ENCODE results near the gene PSMD1.
"Not testable (repeated sequence)": the region's sequence is repeated elsewhere in the genome, so short reads cannot be mapped to it uniquely, and the experiment has no call there.

PSMD1 gene

GRCh38 chr2:231117922-231118613, 61.4 kb downstream of the PSMD1 start:
- no peak for DNase-seq

DNA sequence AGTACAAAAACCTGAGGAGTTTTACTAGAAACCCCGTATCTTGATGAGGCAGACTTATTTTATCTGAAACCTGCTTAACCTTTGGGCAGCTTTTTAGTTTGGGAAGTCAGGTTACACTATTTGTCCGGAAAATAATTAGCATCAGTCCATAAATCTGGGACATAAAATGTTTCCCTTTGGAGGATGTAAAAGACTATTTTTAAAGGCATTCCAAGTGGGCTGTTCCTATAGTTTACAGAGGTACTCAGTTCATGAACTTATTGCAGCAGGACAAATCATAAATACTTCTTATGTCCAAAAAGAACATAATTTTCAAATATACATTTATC, 61.9 kb downstream of the PSMD1 start:
- DNase-seq = no peak

DNA sequence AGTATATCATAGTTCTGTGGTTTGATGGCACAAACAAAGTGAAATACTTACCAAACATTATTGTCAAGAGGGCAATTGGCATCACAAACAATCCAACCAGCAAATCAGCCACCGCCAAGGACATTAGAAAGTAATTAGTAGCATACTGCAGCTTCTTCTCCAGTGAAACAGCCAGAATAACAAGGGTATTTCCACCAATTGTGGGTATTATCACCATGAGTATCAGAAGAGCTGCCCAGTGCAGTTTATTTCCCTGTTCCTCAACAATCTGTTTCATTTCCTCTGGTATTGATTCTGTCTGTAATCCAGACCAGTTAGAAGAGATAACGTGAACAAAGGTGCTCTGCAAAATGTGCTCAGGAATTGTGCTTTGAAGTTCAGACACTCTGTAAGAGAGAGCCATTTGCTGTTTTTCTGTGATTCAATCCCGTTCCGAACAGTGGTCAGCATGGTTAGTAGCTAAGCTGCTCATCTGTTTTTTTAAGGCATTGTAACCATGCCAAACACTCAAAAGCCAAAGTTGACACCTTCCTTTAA, 66.8 kb downstream of the PSMD1 start:
- peak in 2 of 4 experiments; percentile 18 to 37 for DNase-seq

GRCh38 chr2:231124838-231125568, 68.3 kb downstream of the PSMD1 start, which contains the start of gene HTR2B:
Gene HTR2B (minus strand): TSS chr2:231125042. CDS start chr2:231123764, 1,278 bp downstream.
- peak in 3 of 4 experiments; percentile 33 to 52 (median 37) for DNase-seq

GRCh38 chr2:231126123-231126522, 69.5 kb downstream of the PSMD1 start:
- DNase-seq = no peak

- no peak for DNase-seq
Measured at GRCh38 chr2:231127480-231127879, 70.8 kb downstream of the PSMD1 start.

DNA sequence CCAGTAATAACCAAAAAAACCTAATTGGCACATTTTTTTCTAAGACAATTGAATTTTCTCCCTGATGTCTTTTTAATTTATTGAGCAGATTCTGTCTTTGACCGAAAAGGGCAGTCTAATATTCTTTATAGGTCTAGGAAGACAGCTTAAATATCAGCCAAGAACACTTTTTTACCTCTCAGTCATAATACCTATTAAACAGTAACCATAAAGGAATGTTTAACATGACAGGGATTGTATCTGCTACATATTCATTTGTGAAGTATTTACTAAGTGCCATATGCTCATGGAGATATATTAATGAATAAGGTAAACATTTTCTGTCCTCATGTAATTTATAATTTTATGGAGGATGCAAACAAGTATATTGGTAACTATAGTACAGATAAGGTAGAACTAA, 71.3 kb downstream of the PSMD1 start:
- no peak for DNase-seq

DNA sequence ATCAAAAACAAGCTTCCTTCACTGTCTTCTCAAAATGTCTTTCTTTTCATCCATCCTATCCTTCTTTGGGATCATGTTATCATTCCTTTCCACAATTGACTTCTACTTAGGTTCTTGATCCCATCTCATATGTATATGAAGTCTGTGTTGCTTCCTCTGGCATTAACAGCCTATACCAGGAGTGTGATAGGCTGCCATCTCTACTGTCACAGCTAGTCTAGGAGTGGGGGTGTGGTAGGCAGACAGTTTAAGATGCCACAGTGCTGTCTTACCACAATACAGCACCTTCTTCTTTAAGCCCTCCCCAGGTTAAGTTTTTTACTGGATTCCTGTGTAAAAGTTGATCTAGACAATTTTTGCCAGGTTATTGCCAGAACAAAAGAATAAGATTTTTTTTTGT, 71.9 kb downstream of the PSMD1 start:
- DNase-seq = no peak

DNA sequence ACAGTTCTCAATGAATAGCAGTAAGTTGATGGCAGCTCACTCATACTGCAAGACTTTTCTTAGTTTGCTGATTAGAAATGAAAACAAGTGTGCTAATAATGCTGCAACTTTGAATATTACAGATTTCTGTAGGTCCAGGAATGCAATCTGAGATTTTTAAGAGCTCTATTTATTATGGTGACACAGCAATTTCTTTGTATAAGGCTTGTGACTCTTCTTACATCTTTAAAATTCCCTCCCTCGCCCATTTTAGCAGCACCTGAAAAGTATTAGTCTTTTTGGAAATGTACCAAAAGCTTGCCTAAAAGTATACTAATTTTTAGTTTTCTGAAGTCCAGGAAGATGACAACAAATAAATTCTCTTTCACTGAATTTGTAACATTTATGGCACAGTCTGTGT, 72.5 kb downstream of the PSMD1 start:
- DNase-seq = no peak

GRCh38 chr2:231130336-231131056, 73.8 kb downstream of the PSMD1 start:
- DNase-seq = no peak

GRCh38 chr2:231132129-231132528, 75.5 kb downstream of the PSMD1 start:
- no peak for DNase-seq

- DNase-seq = peak in 2 of 4 experiments; percentile 40 to 44
Measured at GRCh38 chr2:231133365-231134099, 76.9 kb downstream of the PSMD1 start.

DNA sequence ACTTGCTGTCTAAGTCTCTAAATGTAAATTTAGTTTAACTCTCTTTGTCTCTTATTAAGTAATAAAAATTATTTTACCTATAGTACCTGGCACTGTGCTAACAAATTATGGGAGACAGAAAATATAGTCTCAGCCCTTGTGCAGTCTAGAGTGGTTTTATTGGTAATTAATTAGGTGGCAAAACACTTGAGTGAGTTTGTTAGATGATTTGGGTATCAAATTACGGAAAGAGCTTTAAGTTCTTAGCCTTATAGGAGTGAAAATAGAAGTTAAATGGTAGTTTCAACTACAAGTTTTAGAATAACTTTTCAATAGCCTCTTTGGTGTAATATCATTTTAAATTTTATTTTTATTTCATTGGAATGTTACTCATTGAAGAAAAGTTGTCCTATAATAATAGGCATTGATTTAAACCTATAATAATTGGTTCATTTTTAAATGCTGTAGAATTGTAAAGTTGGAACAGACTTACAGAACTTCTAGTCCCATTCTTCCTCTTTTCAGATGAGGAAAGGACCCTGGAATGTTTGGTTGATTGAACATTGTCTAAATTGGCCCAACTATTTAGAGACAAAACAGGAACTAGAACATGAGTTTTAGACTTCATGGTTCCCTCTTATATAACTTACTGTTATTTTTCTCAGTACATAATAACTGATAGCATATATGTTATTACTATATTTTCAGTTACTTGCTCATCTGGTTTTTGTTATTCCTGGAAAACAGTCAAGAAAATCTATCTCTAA, 78.4 kb downstream of the PSMD1 start:
- DNase-seq = peak; percentile 31 to 84 (median 64)

- DNase-seq = no peak
Measured at GRCh38 chr2:231138699-231139098, 82.0 kb downstream of the PSMD1 start.

GRCh38 chr2:231139796-231140195, 83.1 kb downstream of the PSMD1 start:
- no peak for DNase-seq

DNA sequence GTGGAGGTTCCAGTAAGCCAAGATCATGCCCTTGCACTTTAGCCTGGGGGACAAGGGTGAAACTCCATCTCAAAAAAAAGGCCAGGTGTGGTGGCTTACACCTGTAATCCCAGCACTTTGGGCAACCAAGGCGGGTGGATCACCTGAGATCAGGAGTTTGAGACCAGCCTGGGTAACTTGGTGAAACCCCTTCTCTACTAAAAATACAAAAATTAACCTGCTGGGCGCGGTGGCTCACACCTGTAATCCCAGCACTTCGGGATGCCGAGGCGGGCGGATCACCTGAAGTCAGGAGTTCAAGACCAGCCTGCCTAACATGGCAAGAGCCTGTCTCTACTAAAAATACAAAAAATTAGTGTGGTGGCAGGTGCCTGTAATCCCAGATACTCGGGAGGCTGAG, 84.1 kb downstream of the PSMD1 start:
- DNase-seq = not testable (repeated sequence)

DNA sequence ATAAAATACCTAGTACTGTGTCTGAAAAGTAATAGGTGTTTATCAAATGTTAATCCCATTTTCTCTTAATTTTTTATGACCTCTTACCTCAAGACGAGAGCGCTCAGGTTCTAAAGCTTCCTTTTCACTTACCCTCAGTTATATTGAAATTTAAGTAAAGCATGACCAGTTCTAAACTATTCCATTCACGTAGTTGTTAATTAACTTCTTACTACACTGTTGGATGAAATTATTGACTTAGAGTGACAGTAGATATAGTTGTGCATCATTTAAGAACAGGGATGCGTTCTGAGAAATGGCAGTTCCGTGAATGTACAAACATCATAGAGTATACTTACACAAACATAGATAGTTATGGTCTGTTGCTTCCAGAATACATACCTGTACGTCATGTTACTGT, 88.2 kb downstream of the PSMD1 start:
- no peak for DNase-seq

DNA sequence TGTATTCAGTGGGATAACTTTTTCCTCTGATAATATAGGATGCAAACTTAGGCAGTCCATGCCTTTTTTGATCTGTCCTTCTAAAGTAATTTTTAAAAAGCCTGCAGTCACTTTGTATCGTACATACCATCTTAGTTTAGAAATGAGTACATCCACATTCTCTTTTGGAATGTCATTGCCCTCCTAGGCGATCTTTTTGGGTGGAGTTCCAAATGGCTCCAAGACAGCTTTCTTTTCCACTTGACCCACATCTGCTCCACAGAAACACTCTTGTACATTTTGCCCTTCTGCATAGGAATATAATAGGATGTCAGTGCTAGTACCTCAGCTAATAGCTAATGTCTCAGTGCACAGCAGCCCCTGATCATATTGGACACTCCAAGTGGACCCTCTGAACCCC, 90.0 kb downstream of the PSMD1 start:
- DNase-seq = no peak

GRCh38 chr2:231152800-231153557, 96.3 kb downstream of the PSMD1 start:
- DNase-seq = no peak

GRCh38 chr2:231159306-231159705, 102.6 kb downstream of the PSMD1 start:
- no peak for DNase-seq

GRCh38 chr2:231160701-231161100, 104.0 kb downstream of the PSMD1 start:
- no peak for DNase-seq

Data from suppressor macrophage (primary cell).